Measurements from ENCODE around the gene RHOBTB3. TPM values are rescaled to one million over a fixed set of nuclear protein-coding genes. Genes with fewer than 3 reads are reported as not detected.
"Not testable (repeated sequence)": the region's sequence is repeated elsewhere in the genome, so short reads cannot be mapped to it uniquely, and the experiment has no call there.

Gene RHOBTB3
- total RNA-seq, 1 donor from 2014 or later = 348 TPM

- not testable (repeated sequence) for DNase-seq
Measured at GRCh38 chr5:95713246-95713645, 17.9 kb upstream of the RHOBTB3 start.

GRCh38 chr5:95713960-95714710, 17.0 kb upstream of the RHOBTB3 start:
- no peak for DNase-seq

GRCh38 chr5:95715799-95716461, 15.2 kb upstream of the RHOBTB3 start:
- DNase-seq = no peak

- no peak for DNase-seq
Measured at GRCh38 chr5:95717439-95717838, 13.7 kb upstream of the RHOBTB3 start.

GRCh38 chr5:95718203-95718602, 12.9 kb upstream of the RHOBTB3 start:
- DNase-seq = no peak

- no peak for DNase-seq
Measured at GRCh38 chr5:95718738-95719137, 12.4 kb upstream of the RHOBTB3 start.

- no peak for DNase-seq
Measured at GRCh38 chr5:95720094-95720786, 10.9 kb upstream of the RHOBTB3 start.

GRCh38 chr5:95721582-95722295, 9.4 kb upstream of the RHOBTB3 start:
- DNase-seq = no peak

GRCh38 chr5:95723632-95724369, 7.3 kb upstream of the RHOBTB3 start:
- no peak for DNase-seq

- DNase-seq = no peak
Measured at GRCh38 chr5:95725071-95725820, 5.9 kb upstream of the RHOBTB3 start.

GRCh38 chr5:95725937-95726810, 5.0 kb upstream of the RHOBTB3 start:
- no peak for DNase-seq

GRCh38 chr5:95726811-95727763, 4.0 kb upstream of the RHOBTB3 start:
- no peak for DNase-seq

- no peak for DNase-seq
Measured at GRCh38 chr5:95727764-95728191, 3.4 kb upstream of the RHOBTB3 start.

- no peak for DNase-seq
Measured at GRCh38 chr5:95728494-95729114, 2.5 kb upstream of the RHOBTB3 start.

GRCh38 chr5:95729115-95730010, 1.8 kb upstream of the RHOBTB3 start:
- no peak for DNase-seq

GRCh38 chr5:95730011-95730700, 980 bp upstream of the RHOBTB3 start:
- DNase-seq = no peak
